ENCODE data around the gene SPTAN1.

SPTAN1 gene

DNA sequence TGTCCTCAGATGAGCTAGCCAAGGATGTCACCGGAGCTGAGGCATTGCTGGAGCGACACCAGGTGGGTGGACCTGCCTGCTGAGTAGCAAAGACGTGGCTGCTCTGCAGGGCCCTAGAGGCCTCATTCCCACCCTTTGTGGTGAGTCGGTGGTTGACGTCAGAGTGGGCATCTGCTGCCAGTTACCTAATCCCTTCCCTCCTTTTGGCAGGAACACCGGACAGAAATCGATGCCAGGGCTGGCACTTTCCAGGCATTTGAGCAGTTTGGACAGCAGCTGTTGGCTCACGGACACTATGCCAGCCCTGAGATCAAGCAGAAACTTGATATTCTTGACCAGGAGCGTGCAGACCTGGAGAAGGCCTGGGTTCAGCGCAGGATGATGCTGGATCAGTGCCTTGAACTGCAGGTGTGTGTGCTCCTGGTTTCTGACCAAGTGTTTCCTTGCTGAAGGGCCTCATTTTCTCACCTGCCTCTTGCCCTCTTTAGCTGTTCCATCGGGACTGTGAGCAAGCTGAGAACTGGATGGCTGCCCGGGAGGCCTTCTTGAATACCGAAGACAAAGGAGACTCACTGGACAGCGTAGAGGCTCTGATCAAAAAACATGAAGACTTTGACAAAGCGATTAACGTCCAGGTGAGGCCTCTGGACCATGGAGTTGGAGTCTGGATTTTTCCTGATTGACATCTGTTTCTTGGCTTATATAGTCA, 55.4 kb downstream of the SPTAN1 start:
- Mint-ChIP-seq H3K27ac (no peak overlapping the region), H3K9me3 (ENCODE audit: low read depth) (no peaks in the 10 kb centered on the region), H3K4me3 (no peak overlapping the region), H3K36me3 (peaks cover 8% of the 10 kb centered on the region), H3K4me1 (ENCODE audit: low read depth) (no peaks in the 10 kb centered on the region), H3K27me3 (no peaks in the 10 kb centered on the region)

DNA sequence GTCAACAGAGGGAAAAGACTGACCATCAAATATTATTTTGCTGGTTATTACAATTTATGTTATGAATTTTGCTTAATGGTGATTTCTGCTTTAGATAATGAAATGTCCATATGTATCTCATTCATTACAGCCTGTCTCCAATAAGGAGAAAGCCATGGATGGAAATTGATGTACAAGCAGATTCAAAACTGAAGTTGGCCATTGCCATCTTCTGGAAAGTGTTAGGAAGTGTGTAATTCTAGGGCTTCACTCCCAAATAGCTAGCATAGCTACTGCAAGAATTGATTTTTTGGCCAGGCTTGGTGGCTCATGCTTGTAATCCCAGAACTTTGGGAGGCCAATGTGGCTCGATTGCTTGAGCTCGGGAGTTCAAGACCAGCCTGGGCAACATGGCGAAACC, 58.5 kb downstream of the SPTAN1 start:
- Mint-ChIP-seq H3K4me3 (no peak overlapping the region), H3K27ac (no peak overlapping the region), H3K27me3 (no peaks in the 10 kb centered on the region), H3K36me3 (peaks cover 4% of the 10 kb centered on the region), H3K4me1 (ENCODE audit: low read depth) (no peaks in the 10 kb centered on the region), H3K9me3 (ENCODE audit: low read depth) (no peaks in the 10 kb centered on the region)

DNA sequence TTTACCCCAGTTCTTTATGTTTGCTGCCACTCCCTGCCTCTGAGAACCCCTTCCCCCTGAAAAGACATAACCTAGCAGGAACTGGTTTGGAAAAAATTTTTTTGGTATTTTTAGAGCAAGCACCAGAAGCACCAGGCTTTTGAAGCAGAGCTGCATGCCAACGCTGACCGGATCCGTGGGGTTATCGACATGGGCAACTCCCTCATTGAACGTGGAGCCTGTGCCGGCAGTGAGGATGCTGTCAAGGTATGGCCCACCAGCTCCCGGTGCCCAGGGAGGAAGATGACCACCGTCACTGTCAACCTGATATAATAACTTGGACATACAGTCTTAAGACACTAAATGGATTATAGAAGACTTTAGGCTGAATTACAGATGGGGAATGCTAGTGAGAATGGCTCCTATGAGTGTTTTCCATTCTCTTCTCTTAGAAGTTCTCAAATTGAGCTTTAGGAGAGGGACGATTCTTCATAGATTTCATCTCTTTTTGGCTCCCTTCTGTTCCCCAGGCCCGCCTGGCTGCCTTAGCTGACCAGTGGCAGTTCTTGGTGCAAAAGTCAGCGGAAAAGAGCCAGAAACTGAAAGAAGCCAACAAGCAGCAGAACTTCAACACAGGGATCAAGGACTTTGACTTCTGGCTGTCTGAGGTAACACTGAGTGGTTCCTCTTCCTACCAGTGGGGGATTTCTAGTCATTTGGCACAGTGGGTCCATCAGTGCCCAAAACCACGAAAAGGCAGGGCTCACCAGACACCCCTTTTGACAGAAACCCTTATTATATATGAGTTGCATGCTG, 59.4 kb downstream of the SPTAN1 start:
- H3K9me3 Mint-ChIP-seq (ENCODE audit: low read depth): no peaks in the 10 kb centered on the region
- no peaks in the 10 kb centered on the region for H3K27me3 Mint-ChIP-seq
- H3K4me1 Mint-ChIP-seq (ENCODE audit: low read depth): no peaks in the 10 kb centered on the region
- H3K36me3 Mint-ChIP-seq: peaks cover 4% of the 10 kb centered on the region
- H3K27ac Mint-ChIP-seq: no peak overlapping the region
- H3K4me3 Mint-ChIP-seq: no peak overlapping the region

DNA sequence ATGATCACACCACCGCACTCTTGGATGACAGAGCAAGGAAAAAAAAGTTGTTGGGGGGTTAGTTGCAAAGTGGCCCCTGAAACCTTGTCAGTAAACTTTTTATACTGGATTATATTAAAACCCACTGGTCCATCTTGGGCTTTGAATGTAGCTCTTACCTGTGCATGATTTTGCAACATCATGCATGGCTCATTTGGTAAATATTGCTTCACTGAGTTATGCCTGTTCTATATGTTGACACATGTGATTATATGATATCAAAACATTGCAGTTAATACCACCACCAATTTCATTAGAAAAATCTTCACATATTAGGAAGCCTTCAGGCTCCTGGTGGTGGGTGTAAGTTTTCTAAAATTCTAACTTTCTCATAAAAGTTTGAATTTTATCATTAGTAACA, 62.3 kb downstream of the SPTAN1 start:
- H3K36me3 Mint-ChIP-seq: peaks cover 4% of the 10 kb centered on the region
- no peak overlapping the region for H3K27ac Mint-ChIP-seq
- H3K4me3 Mint-ChIP-seq: no peak overlapping the region
- H3K9me3 Mint-ChIP-seq (ENCODE audit: low read depth): no peaks in the 10 kb centered on the region
- H3K4me1 Mint-ChIP-seq (ENCODE audit: low read depth): no peaks in the 10 kb centered on the region
- H3K27me3 Mint-ChIP-seq: no peaks in the 10 kb centered on the region

DNA sequence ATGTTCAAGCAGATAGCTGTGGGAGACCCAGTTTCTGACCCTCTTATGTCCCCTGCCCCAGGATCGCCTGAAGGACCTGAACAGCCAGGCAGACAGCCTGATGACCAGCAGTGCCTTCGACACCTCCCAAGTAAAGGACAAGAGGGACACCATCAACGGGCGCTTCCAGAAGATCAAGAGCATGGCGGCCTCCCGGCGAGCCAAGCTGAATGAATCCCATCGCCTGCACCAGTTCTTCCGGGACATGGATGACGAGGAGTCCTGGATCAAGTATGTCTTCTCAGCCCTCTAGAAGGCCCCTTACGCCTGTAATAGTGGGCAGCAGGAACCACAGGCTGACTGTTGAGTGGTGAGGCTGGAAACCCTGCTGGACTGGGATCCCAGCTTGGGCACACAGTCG, 63.2 kb downstream of the SPTAN1 start:
- Mint-ChIP-seq H3K4me1 (ENCODE audit: low read depth) (no peaks in the 10 kb centered on the region), H3K4me3 (no peak overlapping the region), H3K9me3 (ENCODE audit: low read depth) (no peaks in the 10 kb centered on the region), H3K27ac (no peak overlapping the region), H3K36me3 (peaks cover 2% of the 10 kb centered on the region), H3K27me3 (no peaks in the 10 kb centered on the region)

DNA sequence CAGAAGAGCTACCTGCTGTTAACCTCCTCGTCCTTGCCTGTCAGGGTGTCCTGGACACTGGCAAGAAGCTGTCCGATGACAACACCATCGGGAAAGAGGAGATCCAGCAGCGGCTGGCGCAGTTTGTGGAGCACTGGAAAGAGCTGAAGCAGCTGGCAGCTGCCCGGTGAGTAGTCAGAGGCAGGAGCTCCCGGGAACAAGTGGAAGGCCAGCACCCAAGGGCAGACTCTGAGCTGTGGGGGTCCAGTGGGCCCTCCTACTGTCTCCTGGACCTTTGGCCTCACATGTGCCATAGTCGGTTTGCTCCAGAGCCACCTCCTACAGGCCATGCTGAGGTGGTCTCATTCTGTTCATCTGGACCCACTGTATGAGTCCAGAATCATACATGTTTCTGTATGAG, 65.6 kb downstream of the SPTAN1 start:
- no peaks in the 10 kb centered on the region for H3K4me1 Mint-ChIP-seq (ENCODE audit: low read depth)
- H3K36me3 Mint-ChIP-seq: peaks cover 2% of the 10 kb centered on the region
- H3K9me3 Mint-ChIP-seq (ENCODE audit: low read depth): no peaks in the 10 kb centered on the region
- no peaks in the 10 kb centered on the region for H3K27me3 Mint-ChIP-seq
- peak overlapping the region; percentile 16 for H3K27ac Mint-ChIP-seq
- H3K4me3 Mint-ChIP-seq: no peak overlapping the region

DNA sequence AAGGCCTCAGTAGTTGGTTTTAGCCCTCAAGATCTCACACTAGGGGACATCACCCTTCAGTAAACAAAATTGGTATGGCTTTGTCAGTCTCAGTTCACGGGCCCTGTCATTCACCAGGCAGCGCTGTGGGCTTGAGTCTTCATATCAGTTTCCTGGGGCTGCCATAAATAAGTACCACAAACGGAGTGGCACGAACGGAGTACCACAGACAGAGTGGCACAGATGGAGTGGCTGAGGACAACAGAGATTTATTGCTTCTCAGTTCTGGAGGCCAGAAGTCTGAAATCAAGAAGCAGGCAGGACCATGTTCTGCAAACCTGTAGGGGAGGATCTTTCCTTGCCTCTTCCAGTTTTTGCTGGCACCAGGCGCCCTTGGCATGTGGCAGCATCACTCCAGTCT, 66.7 kb downstream of the SPTAN1 start:
- Mint-ChIP-seq H3K36me3 (peaks cover 2% of the 10 kb centered on the region), H3K4me3 (no peak overlapping the region), H3K9me3 (ENCODE audit: low read depth) (no peaks in the 10 kb centered on the region), H3K27ac (no peak overlapping the region), H3K27me3 (no peaks in the 10 kb centered on the region), H3K4me1 (ENCODE audit: low read depth) (no peaks in the 10 kb centered on the region)

DNA sequence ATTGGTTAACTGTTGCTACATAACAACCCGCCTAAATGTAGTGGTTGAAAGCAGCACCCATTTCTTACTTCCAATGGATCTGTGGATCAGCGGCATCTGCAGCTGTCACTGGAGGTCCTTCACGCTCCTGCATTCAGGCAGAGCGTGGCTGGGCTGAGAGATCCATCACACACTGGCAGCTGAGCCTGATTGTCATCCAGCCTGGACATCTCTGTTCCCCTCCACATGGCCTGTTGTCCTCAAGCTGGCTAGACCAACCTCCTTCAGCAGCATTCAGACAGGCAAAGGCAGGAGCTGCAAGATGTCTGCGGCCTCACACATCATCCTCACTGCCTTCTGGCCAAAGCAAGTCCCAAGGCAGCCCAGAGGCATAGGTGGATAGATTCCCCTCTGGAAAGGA, 67.4 kb downstream of the SPTAN1 start:
- Mint-ChIP-seq H3K9me3 (ENCODE audit: low read depth) (no peaks in the 10 kb centered on the region), H3K4me1 (ENCODE audit: low read depth) (no peaks in the 10 kb centered on the region), H3K27me3 (no peaks in the 10 kb centered on the region), H3K36me3 (peaks cover 2% of the 10 kb centered on the region), H3K27ac (no peak overlapping the region), H3K4me3 (no peak overlapping the region)

DNA sequence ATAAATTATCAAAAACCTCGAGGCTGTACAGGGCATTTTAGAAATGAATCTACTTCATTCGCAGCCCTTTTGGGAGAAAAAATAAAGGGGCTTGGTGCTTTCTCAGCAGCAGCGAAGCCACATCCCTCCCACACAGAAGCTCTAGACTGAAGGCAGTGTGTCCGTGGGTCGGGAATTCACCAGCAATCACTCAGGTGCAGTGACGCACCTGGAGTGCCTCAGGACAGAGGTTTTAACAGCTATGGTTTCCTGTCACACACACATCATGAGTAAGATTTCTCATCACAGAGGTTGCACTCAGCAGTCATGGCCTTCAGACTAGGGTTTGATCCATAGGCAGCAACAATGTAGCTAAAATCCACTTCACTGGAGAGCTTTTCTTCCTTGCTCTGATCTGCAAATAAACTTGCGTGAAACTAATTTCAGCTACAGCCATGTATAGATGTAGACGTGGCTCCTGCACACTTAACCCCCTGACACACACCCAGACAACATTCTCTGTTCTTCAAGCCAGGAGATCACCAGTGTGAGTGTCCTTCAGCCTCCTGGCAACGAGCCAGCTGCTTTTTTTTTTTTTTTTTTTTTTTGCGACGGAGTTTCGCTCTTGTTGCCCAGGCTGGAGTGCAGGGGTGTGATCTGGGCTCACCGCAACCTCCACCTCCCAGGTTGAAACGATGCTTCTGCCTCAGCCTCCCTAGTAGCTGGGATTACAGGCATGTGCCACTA, 69.5 kb downstream of the SPTAN1 start:
- H3K9me3 Mint-ChIP-seq (ENCODE audit: low read depth): no peaks in the 10 kb centered on the region
- H3K4me1 Mint-ChIP-seq (ENCODE audit: low read depth): no peaks in the 10 kb centered on the region
- no peak overlapping the region for H3K27ac Mint-ChIP-seq
- H3K27me3 Mint-ChIP-seq: no peaks in the 10 kb centered on the region
- H3K4me3 Mint-ChIP-seq: no peak overlapping the region
- peaks cover 4% of the 10 kb centered on the region for H3K36me3 Mint-ChIP-seq

DNA sequence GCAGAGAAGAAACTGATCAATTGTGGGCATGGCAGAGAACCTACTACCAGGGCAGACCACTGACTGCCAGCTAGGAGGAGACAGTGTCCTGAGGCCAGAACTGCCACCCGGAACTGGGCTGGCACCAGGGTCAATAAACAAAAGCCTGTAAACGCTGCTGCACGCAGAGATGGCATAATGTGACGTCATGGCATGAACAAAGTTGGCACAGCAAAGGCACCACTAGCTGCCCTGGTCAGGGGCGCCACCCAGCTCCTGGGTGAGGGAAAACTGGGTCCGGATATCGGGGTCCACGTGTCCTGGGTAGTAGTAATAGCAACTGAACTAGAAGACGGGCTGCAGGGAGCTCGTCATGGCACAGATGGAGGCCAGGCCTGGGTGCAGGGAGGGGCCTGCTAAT, 72.2 kb downstream of the SPTAN1 start:
- Mint-ChIP-seq H3K4me1 (ENCODE audit: low read depth) (no peaks in the 10 kb centered on the region), H3K36me3 (peaks cover 4% of the 10 kb centered on the region), H3K27me3 (no peaks in the 10 kb centered on the region), H3K9me3 (ENCODE audit: low read depth) (no peaks in the 10 kb centered on the region), H3K4me3 (no peak overlapping the region), H3K27ac (no peak overlapping the region)

DNA sequence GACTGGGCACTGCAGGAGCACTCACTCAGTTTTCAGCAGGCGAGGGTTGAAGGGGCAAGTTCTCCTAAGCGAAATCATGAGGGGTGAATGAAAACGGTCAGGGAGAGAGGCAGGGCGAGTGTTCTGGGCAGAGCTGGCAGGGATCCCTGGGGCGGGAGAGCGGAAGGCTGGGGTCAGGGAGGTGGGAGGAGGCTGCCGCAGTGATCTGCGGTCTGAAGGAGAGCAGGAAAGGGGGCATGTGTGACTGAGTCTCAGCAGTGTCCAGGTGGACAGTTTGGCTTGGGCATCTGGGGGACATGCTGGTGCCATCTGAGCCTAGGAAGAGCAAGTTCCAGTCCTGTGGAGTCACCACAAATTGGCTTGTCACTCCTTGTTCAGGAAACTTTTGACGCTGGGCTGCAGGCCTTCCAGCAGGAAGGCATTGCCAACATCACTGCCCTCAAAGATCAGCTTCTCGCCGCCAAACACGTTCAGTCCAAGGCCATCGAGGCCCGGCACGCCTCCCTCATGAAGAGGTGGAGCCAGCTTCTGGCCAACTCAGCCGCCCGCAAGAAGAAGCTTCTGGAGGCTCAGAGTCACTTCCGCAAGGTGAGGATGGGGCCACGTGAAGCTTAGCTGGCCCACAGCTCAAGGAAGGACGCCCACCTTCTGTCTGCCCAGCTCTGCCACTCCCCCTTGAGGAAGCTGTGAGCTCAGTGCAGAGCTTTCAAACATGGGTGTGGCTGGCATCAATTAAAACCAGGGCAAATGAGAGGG, 73.2 kb downstream of the SPTAN1 start:
- no peak overlapping the region for H3K4me3 Mint-ChIP-seq

DNA sequence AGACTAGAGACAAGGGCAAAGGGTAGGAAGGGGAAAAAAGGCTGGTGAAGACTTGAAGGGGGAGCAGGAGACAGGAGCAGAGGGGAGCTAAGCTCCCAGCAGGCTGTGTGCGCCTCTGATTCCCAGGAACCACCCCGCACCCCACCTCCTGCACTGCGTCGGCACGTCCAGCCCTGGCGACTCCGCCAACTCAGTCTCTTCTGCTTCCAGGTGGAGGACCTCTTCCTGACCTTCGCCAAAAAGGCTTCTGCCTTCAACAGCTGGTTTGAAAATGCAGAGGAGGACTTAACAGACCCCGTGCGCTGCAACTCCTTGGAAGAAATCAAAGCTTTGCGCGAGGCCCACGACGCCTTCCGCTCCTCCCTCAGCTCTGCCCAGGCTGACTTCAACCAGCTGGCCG, 73.8 kb downstream of the SPTAN1 start:
- H3K27ac Mint-ChIP-seq: no peak overlapping the region
- H3K27me3 Mint-ChIP-seq: no peaks in the 10 kb centered on the region

More for the DNA sequence above, 73.2 kb downstream of the SPTAN1 start:
- Mint-ChIP-seq H3K4me1 (ENCODE audit: low read depth) (no peaks in the 10 kb centered on the region), H3K27ac (no peak overlapping the region), H3K36me3 (peaks cover 4% of the 10 kb centered on the region), H3K9me3 (ENCODE audit: low read depth) (no peaks in the 10 kb centered on the region), H3K27me3 (no peaks in the 10 kb centered on the region)

DNA sequence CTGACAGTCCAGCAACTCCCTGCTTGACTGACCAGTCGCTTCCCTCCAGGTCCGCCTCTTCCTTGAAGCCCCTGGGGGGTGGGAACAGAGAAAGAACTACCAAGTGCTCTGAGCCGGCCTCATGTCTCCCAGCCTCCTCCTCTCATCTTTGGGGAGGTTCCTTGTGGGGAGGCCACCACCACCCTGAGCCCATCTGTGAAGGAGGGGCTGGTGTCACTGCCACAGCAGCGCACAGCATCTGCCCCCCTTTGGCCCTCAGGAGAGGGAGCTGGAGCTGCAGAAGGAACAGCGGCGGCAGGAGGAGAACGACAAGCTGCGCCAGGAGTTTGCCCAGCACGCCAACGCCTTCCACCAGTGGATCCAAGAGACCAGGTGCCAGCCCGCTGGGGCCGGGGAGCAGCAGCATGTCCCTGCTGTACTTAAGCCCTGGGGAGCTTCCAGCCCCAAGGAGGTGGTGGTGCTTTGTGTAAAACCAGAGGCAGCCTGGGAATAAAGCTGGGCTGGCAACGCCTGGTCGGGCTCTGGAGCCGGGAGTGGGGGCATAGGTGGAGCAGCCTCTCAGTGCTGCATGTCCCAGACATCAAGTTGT, 74.8 kb downstream of the SPTAN1 start:
- H3K27ac Mint-ChIP-seq: no peak overlapping the region
- H3K36me3 Mint-ChIP-seq: peaks cover 2% of the 10 kb centered on the region
- H3K4me1 Mint-ChIP-seq (ENCODE audit: low read depth): no peaks in the 10 kb centered on the region
- H3K27me3 Mint-ChIP-seq: no peaks in the 10 kb centered on the region
- no peaks in the 10 kb centered on the region for H3K9me3 Mint-ChIP-seq (ENCODE audit: low read depth)
- no peak overlapping the region for H3K4me3 Mint-ChIP-seq

More for the DNA sequence above, 73.8 kb downstream of the SPTAN1 start:
- no peaks in the 10 kb centered on the region for H3K4me1 Mint-ChIP-seq (ENCODE audit: low read depth)
- no peaks in the 10 kb centered on the region for H3K9me3 Mint-ChIP-seq (ENCODE audit: low read depth)
- H3K4me3 Mint-ChIP-seq: no peak overlapping the region
- H3K36me3 Mint-ChIP-seq: peaks cover 2% of the 10 kb centered on the region

DNA sequence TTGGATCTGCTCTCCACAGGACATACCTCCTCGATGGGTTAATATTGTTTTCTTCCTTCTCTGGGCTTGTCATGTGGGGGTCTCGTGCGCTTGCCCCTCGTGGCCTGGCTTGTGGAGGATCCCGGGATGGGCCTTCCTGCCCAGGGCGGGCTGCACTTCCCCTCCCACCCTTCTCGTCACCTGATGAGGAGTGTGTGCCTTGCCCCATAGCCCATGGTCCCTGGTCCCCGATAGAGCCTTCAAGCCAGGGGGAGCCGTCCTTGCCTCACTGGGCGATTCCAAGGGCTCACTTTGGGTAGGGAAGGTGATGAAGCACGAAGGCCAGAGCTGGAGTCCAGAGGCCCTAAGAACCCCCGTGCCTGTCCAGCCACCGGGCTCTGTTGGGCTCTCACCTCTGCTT, 75.5 kb downstream of the SPTAN1 start:
- H3K36me3 Mint-ChIP-seq: peaks cover 2% of the 10 kb centered on the region
- H3K27me3 Mint-ChIP-seq: no peaks in the 10 kb centered on the region
- no peak overlapping the region for H3K4me3 Mint-ChIP-seq
- no peaks in the 10 kb centered on the region for H3K4me1 Mint-ChIP-seq (ENCODE audit: low read depth)
- no peaks in the 10 kb centered on the region for H3K9me3 Mint-ChIP-seq (ENCODE audit: low read depth)
- no peak overlapping the region for H3K27ac Mint-ChIP-seq
